HG03354 (cell line): Measurements from ENCODE around the gene MAST1.

Experiments used
- ATAC-seq: cut with Tn5 transposase; IDR thresholded peaks from one replicate; pipeline ENCODE4 v1.9.1; 2021; ENCODE audit warnings: mild to moderate bottlenecking; ENCODE audit not compliant: unreplicated experiment, poor library complexity, severe bottlenecking

Gene MAST1

GRCh38 chr19:12867120-12868099 is 29.1 kb downstream of the MAST1 start:
- no peak for ATAC-seq

GRCh38 chr19:12868540-12869112 is 30.3 kb downstream of the MAST1 start:
- ATAC-seq: no peak

DNA sequence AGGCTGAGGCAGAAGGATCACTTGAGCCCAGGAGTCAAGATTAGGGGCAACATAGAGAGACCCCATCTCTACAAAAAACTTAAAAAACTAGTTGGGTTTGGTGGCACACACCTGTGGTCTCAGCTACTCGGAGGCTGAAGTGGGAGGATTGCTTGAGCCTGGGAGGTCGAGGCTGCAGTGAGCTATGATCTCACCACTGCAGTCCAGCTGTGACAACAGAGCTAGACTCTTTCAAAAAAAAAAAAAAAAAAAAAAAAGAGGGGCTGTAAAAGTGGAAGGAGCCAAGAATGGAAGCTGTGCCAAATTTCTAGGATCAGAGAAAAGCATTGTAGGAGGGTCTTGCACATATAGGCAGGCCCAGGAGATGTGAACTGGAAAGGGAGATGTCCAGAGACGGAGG is 33.4 kb downstream of the MAST1 start:
- no peak for ATAC-seq

GRCh38 chr19:12872255-12872654 is 33.9 kb downstream of the MAST1 start:
- ATAC-seq: no peak

DNA sequence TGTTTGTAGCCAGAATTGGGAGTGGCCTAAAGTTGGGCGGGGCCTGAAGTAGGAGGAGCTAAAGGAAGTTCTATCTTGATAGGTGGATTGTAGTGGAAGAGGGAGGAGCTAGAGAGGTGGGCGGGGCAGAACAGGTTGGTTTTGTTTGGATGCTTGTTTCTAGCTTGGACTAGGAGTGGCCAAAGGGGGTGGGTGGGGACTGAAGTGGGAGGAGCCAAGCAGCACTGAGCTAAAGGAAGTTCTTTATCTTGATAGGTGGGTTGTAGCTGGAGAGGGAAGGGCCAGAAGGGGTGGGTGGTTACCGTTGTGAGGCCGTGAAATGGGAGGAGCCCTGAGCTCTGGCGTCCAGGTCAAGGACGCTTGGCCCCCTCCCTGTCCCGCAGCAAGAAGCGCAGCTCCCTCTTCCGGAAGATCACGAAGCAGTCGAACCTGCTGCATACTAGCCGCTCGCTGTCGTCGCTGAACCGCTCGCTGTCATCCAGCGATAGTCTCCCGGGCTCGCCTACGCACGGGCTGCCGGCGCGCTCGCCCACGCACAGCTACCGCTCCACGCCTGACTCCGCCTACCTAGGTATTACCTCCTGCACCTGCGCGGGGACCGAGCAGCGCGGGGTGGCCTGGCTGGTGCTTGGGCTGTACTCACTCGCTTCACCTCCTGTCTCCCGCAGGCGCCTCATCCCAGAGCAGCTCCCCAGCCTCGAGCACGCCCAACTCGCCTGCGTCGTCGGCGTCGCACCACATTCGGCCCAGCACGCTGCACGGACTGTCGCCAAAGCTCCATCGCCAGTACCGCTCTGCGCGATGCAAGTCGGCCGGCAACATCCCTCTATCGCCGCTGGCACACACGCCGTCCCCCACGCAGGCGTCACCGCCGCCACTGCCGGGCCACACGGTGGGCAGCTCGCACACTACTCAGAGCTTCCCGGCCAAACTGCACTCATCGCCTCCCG is 34.9 kb downstream of the MAST1 start:
- ATAC-seq: no peak

GRCh38 chr19:12873891-12874745 is 35.8 kb downstream of the MAST1 start:
- ATAC-seq: no peak

GRCh38 chr19:12875086-12875485 is 36.8 kb downstream of the MAST1 start:
- no peak for ATAC-seq

GRCh38 chr19:12880551-12881171 is 42.3 kb downstream of the MAST1 start:
- ATAC-seq: peak; percentile 23

DNA sequence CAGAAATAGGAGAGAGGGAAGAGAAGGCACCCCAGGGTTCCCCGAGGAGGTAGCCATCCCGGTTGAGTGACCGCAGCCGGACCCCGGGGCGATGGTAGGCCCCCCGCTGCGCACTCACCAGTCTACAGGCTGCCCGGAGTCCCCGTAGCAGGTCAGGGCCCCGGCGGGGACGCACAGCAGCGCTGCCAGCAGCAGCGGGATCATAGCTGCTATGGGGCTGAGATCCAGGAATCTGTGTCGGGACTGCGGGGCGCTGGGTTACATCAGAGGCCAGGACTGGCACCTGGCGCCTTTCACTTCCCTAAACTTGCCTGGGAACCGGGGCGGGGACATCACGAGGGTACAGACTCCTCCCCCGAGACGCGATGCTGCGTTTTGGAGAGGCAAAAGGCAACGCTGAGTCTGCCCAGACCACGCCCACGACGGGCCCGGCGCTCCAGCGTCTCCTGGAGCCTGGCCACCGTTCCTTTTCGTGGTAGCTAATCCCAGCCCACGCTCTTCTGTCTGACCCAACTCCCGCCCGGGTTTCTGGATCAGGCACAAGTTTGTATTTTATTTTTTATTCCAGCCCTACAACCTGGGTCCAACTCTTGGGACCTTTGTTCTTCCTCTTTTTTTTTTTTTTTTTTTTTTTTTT is 43.0 kb downstream of the MAST1 start, which contains the start of gene DNASE2:
Gene DNASE2, minus strand, starts transcription at position 278 of the 637 bp plus-strand sequence. Its CDS starts 74 bp downstream, at position 204.
- peak; percentile 83 for ATAC-seq

GRCh38 chr19:12882589-12882988 is 44.3 kb downstream of the MAST1 start:
- no peak for ATAC-seq

- ATAC-seq: no peak
These were observed 45.9 kb downstream of the MAST1 start for GRCh38 chr19:12884202-12884601.

- ATAC-seq: no peak
These were observed 46.3 kb downstream of the MAST1 start for GRCh38 chr19:12884627-12884925.

- no peak for ATAC-seq
These were observed 46.8 kb downstream of the MAST1 start for GRCh38 chr19:12884926-12885748.

- no peak for ATAC-seq
These were observed 47.7 kb downstream of the MAST1 start for GRCh38 chr19:12885749-12886650.

DNA sequence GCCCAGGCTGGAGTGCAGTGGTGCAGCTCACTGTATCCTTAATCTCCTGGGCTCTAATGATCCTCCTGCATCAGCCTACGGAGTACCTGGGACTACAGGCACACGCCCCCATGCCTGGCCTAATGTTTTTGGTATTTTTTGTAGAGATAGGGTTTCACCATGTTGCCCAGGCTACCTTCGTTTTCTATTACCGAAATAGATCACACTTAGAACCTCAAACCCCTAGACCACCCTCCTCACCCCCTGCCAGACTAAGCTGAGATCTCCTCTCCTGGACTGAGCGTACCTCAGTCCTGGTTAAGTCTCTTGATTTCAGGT is 48.3 kb downstream of the MAST1 start:
- ATAC-seq: no peak

DNA sequence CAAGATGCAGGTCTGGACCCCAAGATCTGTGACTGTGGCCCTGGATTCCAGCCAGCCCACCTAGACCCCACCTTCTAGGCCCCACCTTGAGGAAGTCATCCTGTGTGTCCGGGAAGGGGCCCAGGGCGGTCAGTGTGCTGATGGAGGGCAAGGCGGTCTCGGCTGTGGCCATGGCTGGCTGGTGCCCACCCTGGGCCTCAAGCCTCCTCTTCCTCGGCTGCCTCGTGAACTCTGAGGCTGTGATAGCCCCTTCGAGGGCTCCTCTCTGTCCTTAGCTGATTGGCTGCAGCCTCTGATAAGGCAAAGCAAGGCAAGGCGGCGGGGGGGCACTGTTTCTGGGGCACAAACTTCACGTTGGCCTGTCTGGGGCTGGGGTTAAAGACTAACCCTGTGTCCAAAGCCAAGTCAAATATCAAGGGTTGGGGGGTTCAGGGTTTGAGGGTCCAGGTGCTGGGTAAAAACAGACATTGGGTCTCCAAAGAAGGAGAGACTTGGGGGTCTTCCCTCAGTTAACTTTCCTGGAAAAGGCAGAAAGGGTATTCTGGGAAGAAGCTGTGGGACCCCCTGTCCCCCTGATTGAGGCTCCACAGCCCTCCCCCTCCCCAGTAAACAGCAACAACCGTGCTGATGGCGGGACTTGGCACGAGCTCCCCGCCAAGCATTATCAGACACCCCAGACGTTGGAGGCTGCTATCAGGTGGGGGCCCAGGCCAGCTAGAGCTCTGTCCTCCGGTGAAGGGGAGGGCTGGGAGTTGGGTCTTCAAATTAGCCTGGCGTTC is 48.8 kb downstream of the MAST1 start, which contains the start of gene KLF1:
Gene KLF1, minus strand, starts transcription at position 233 of the 779 bp plus-strand sequence. Its CDS starts 61 bp downstream, at position 172.
- no peak for ATAC-seq
